Measurements from ENCODE around the gene ITPRID1. TPM values are rescaled to one million over a fixed set of nuclear protein-coding genes. Genes with fewer than 3 reads are reported as not detected.

ITPRID1 gene
- total RNA-seq, 4 donors from 2014 or later = not detected

GRCh38 chr7:31512166-31512565 is 1.7 kb upstream of the ITPRID1 start:
- H3K4me3 ChIP-seq (replicated peaks in 1 of 3) = no peak overlapping the region
- no peak overlapping the region for H3K27ac ChIP-seq
- no peak for DNase-seq
- H3K9me3 ChIP-seq = no peaks in the 10 kb centered on the region
- no peaks in the 10 kb centered on the region for H3K36me3 ChIP-seq
- intact Hi-C loops (cut with DNase I) = no loop called here
- H3K4me1 ChIP-seq = no peaks in the 10 kb centered on the region
- 45 to 60% methylated on average over 2 of the region's 2 CpGs for WGBS, 2 donors
- TF ChIP-seq, protein P1, sequence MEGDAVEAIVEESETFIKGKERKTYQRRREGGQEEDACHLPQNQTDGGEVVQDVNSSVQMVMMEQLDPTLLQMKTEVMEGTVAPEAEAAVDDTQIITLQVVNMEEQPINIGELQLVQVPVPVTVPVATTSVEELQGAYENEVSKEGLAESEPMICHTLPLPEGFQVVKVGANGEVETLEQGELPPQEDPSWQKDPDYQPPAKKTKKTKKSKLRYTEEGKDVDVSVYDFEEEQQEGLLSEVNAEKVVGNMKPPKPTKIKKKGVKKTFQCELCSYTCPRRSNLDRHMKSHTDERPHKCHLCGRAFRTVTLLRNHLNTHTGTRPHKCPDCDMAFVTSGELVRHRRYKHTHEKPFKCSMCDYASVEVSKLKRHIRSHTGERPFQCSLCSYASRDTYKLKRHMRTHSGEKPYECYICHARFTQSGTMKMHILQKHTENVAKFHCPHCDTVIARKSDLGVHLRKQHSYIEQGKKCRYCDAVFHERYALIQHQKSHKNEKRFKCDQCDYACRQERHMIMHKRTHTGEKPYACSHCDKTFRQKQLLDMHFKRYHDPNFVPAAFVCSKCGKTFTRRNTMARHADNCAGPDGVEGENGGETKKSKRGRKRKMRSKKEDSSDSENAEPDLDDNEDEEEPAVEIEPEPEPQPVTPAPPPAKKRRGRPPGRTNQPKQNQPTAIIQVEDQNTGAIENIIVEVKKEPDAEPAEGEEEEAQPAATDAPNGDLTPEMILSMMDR (IDR thresholded peaks at IDR 0.05) = no peak
- TF ChIP-seq POLR2A (IDR thresholded peaks at IDR 0.05) = no peak
- H3K27me3 ChIP-seq = no peaks in the 10 kb centered on the region

- no peaks in the 10 kb centered on the region for H3K9me3 ChIP-seq
- H3K27me3 ChIP-seq = no peaks in the 10 kb centered on the region
- DNase-seq = no peak
- intact Hi-C loops (cut with DNase I) = no loop called here
- no peak overlapping the region for H3K27ac ChIP-seq
- H3K4me1 ChIP-seq = no peaks in the 10 kb centered on the region
- H3K4me3 ChIP-seq (replicated peaks in 1 of 3) = no peak overlapping the region
- 84 to 91% methylated on average over 16 of the region's 16 CpGs for WGBS, 2 donors
- TF ChIP-seq, protein P1 (IDR thresholded peaks at IDR 0.05) = no peak
- TF ChIP-seq POLR2A (IDR thresholded peaks at IDR 0.05) = no peak
- H3K36me3 ChIP-seq = no peaks in the 10 kb centered on the region
These were observed 3.0 kb downstream of the ITPRID1 start for GRCh38 chr7:31516680-31517502.

GRCh38 chr7:31517513-31517912 is 3.6 kb downstream of the ITPRID1 start:
- TF ChIP-seq, protein P1 (IDR thresholded peaks at IDR 0.05) = no peak
- Histone ChIP-seq H3K27ac (no peak overlapping the region), H3K4me1 (no peaks in the 10 kb centered on the region), H3K36me3 (no peaks in the 10 kb centered on the region), H3K4me3 (replicated peaks in 1 of 3) (no peak overlapping the region), H3K9me3 (no peaks in the 10 kb centered on the region), H3K27me3 (no peaks in the 10 kb centered on the region)
- DNase-seq = no peak
- WGBS, 2 donors = 93 to 94% methylated on average over 21 to 31 of the region's 31 CpGs
- intact Hi-C loops (cut with DNase I) = no loop called here

GRCh38 chr7:31518766-31519165 is 4.9 kb downstream of the ITPRID1 start:
- no peak for TF ChIP-seq POLR2A (IDR thresholded peaks at IDR 0.05)
- TF ChIP-seq, protein P1 (IDR thresholded peaks at IDR 0.05) = no peak
- WGBS, 2 donors = 92 to 94% methylated on average over 4 of the region's 4 CpGs

GRCh38 chr7:31521336-31522010 is 7.6 kb downstream of the ITPRID1 start:
- no peaks in the 10 kb centered on the region for H3K9me3 ChIP-seq
- H3K4me3 ChIP-seq (replicated peaks in 1 of 3) = no peak overlapping the region
- no peak for DNase-seq
- no peaks in the 10 kb centered on the region for H3K4me1 ChIP-seq
- H3K27ac ChIP-seq = no peak overlapping the region
- H3K36me3 ChIP-seq = no peaks in the 10 kb centered on the region
- WGBS, 2 donors = 84% methylated on average over 5 of the region's 5 CpGs
- no peaks in the 10 kb centered on the region for H3K27me3 ChIP-seq
- intact Hi-C loops (cut with DNase I) = no loop called here
- TF ChIP-seq, protein P1 (IDR thresholded peaks at IDR 0.05) = no peak
- TF ChIP-seq POLR2A (IDR thresholded peaks at IDR 0.05) = no peak

More at GRCh38 chr7:31518766-31519165, 4.9 kb downstream of the ITPRID1 start:
- intact Hi-C loops (cut with DNase I) = no loop called here
- Histone ChIP-seq H3K36me3 (no peaks in the 10 kb centered on the region), H3K4me3 (replicated peaks in 1 of 3) (no peak overlapping the region), H3K27me3 (no peaks in the 10 kb centered on the region), H3K9me3 (no peaks in the 10 kb centered on the region), H3K27ac (no peak overlapping the region), H3K4me1 (no peaks in the 10 kb centered on the region)
- no peak for DNase-seq

Measured in thyroid gland (tissue), 4 donors.